ENCODE measurements around the gene KRT85.
"Not testable (repeated sequence)": the region's sequence is repeated elsewhere in the genome, so short reads cannot be mapped to it uniquely, and the experiment has no call there.

Gene KRT85

DNA sequence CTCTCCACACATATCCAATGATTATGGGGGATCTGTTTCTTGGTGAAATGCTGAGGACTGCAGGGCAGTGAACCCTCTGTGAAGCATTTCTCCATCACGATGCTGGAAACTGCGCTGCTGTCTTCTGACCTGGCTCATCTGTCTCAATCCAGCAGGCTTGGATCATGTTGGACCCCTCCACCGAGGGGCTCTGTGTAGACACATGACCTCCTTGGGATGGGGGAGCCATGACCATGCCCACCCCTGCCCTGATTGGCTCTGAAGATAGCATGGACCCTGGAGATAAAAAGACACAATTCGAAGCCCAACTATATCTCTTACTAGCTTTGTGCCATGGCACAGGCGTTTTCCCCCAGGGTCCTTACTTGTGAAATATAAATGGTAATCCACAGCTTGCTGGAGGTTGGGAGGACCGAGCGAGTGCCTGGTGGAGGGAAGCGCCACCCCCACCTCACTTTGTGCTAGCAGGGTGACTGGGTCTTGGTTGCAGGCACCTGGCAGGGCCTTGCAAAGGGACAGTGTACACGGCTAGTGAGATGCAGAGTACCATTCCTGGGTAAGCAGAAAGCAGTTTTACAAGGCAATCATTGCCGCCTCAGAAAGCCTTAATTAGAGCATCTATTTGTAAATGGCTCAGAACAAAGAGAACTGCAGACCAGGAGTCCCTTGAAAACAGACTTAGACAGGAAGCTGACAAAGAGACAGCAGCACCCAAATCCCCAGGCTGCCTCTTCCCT is 43.7 kb downstream of the KRT85 start:
- DNase-seq (ENCODE audit: low spot score), result no peak

DNA sequence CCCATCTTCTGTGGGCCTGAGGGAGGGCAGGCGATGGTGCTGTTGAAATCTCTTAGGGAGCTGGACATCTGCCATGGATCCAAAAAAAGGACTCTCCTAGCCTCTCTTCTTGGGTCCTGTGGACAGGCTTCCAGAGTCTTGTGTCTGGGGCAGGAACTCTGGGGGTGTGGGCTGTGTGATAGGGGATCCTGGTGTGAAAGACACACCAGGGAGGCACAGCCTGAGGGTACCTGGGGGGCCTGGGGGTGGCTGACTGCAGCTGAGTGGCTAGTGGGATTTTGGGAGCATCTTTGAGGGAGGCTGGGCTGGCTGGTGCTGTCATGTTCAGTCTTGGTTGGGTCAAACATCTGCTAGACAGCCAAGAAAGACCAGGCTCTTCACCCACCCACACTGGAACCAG is 44.3 kb downstream of the KRT85 start:
- DNase-seq (ENCODE audit: low spot score), result no peak

DNA sequence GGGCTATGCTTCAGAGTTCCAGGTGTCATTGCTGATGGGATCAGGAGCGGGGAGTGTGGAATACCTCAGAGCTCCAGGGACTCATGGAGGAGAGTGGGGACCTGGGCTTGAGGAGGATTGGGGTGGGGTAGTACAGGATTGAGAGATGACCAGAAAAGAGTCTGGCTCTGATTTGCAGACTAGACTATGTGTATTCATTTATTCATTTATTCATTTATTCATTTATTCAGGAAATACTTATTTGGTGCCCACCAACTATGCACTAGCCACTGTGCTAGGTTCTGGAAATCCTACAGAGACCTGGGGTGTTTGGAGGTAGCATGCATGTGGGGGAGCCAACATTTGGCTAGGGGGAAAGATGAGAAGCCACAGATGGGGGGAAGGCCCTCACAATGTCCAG is 45.2 kb downstream of the KRT85 start:
- no peak for DNase-seq (ENCODE audit: low spot score)

DNA sequence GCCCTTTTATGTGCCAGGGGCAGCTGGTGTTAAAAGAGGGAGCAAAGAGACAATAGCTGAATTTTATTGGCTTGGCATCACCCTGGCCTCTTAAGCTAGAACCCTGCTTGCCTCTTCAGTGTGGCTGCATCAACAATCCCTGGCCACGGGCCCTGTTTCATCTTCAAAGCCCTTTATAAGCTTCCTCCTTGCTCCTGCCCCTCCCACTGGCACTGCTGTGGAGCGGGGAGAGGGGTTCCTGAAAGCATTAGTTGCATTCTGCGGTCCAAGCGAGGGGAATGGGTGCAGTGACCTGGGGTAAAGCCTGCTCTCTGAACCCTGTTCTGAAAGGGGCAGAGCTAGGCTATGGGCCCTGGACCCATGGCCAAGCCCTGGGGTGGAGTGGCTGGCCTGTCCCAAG is 45.9 kb downstream of the KRT85 start:
- DNase-seq (ENCODE audit: low spot score), result no peak

DNA sequence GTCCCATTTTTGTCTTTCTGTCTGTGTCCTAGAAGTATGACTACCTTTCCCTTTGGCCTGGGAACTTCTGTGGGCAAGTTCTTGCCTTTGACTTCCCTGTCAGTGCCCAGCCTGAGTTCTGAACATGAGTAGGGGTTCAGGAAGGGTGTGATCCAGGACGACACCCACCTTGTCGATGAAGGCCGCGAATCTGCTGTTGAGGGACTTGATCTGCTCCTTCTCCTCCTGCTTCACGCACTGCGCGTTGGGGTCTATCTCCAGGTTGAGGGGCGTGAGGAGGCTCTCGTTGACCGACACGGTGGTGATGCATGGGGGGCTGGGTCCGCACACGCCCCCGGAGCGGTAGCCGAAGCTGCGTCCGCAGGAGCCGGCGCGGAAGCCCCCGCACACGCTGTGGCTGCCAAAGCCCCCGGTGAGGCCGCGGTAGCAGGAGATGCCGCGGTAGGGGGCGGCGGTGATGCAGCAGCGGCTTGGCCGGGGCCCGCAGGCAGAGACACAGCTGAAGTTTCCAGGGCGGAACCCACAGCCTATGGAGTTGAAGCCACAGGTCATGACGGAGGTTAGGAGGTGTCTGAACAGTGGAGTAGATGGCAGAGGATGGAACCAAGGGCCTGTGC is 46.4 kb downstream of the KRT85 start, which contains the start of gene KRT83:
Gene KRT83 (minus strand): TSS at position 615 of the 617 bp plus-strand sequence. CDS start 63 bp downstream, at position 552.
- no peak for DNase-seq (ENCODE audit: low spot score)

DNA sequence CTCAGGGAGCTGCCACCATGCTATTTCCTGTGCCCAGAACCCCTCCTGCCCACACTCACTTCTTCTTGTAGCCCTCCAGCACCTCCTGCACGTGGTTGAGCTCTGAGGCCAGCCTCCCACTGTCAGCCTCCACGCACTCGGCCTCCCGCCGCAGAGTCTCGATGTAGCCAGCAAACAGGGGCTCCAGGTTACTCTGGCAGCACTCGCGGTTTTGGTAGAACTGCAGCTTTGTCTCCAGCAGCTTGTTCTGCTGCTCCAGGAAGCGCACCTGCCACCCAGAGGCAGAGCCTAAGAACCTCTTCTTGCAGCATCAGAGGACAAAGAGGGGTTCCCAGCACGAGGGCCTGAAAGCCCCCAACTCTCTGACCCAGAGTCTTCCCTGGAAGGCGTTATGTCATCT is 48.2 kb downstream of the KRT85 start:
- DNase-seq (ENCODE audit: low spot score), result no peak

DNA sequence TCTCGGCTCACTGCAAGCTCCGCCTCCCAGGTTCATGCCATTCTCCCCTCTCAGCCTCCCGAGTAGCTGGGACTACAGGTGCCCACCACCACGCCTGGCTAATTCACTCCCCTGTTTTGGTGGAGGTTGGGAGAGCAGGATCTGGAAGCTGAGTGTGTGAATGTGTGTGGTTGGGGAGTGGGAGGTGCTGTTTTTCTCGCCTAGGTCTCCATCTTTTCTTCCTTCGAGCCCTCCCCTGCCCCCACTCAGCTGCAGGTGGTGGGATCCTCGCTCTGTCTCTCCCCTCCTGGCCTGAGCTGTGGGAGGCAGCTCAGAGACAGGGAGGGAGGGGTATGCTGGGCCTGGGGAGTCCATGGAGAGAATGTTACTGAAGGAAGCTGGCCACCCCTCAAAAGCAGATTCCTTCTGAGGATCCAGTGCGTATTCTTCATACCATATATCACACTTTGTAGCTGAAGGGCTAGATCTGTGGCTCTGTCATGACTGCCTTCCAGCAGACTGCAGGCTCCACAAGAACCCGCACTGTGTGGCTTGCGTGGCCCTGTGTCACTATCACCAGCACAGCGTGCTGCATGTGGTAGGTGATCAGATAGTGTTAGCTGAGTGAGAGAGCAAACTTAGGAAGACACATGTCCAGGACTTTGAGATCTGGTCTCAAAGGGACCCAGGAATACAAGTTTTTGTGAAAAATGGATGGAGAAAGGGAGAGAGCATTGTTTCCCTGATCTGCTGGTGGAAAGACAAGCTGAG is 48.9 kb downstream of the KRT85 start:
- no peak for DNase-seq (ENCODE audit: low spot score)

DNA sequence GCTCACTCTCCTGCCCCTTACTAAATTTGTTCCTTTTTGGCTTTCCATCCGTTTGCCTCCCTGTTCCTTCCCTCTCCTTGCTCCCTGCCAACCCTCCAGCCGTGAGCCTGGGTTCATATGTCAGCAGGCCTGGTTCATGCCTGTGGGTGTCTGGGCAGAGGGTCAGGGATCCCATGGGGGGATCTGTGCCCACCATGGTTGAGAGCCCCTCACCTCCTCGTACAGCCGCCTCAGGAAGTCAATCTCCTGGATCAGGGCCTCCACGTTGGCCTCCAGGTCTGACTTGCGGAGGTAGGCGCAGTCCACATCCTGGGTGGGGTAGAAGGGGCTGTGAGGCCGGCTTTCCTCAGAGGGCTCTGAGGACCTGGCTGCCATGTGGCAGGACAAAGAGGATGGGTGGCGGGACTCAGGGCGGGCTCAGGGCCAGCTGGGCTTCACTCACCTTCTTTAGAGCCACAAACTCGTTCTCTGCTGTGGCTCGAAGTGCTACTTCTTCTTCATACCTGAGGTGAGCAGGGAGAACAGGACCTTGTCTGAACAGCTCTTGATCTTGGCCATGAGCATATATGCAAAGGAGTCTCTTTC is 49.7 kb downstream of the KRT85 start:
- DNase-seq (ENCODE audit: low spot score), result no peak

DNA sequence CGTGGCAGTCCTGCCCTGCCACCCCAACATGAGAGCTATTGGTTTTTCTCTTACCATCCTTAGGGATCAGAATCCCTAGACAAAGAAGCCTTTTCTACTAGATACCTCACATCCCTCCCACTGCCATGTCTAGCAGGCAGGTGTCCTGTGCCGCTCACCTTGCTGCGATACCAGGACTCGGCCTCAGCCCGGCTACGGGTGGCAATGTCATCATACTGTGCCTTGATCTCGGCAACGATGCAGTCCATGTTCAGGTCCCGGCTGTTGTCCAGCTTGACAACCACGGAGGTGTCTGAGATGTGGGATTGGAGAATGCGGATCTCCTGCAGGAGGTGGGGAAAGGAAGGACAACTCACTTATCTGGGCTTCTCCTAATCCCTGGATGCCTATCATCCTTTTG is 50.6 kb downstream of the KRT85 start:
- no peak for DNase-seq (ENCODE audit: low spot score)

DNA sequence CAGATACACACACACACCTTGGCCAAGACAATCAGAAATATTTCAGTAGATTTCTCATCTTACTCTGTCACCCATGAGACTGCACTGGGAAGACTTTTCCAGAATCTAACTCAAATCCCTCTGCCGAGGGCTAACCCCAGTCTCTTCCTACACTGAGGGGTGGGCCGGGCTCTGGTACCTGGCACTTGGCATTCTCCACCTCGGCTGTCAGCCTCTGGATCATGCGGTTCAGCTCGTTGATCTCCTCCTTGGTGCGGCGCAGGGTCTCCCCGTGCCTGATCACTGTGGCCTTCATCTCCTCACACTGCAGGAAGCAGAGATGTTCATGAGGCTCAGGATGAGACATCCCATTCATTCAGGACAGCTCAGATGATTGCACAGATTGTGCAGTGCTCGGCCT is 51.0 kb downstream of the KRT85 start:
- DNase-seq (ENCODE audit: low spot score), result no peak

DNA sequence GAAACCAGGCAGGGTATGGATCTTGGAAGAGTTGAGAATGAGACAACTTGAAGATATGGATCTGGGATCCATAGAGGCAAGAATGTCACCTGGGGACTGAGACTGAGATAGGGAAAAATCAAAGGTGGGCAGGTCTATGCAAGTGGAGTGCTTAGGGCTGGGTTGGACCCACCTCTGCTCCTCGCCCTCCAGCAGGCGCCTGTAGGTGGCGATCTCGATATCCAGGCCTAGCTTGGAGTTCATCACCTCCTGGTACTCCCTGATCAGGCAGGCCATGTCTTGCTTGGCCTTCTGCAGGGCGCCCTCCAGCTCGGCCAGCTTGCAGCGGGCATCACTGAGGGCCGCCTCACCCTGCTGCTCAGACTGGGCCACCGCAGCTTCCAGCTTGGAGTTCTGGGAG is 51.6 kb downstream of the KRT85 start:
- not testable (repeated sequence) for DNase-seq (ENCODE audit: low spot score)

DNA sequence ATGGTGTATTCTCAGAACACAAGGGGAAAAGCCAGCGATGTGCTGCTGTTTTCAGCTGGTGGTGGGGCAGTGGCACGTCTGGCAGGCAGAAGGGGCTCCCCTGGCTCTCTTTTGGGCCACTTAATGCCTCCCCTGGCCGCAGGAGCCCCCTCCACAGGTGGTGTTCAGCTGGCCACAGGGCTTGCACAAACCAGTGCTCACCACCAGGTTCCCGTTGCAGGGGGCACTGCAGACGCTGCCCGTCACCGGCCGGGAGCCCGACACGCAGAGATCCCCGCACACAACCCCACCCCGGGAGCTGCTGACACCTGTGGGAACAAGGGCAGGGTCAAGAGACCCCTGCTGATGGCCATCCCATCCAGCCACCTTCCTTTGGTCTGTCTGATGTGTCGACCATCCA is 52.8 kb downstream of the KRT85 start:
- DNase-seq (ENCODE audit: low spot score), result no peak

DNA sequence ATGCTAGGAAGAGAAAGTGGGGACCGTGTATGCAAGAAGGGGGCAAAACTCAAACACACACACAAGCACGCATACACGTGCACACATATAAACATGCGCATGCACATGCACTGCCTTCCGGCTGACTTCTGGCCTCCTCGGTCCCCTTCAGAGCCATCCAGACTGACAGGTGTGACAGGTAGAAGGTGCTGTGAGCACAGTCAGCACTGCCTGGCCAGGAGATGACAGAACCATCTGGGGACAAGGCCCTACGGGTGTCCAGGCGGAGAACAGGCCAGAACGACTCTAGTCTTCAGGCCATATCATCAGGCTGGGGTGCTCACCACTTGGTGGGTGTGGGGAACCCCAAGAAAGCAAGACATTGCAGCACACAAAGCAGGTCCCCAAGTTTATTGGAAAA is 53.4 kb downstream of the KRT85 start:
- DNase-seq (ENCODE audit: low spot score), result no peak

DNA sequence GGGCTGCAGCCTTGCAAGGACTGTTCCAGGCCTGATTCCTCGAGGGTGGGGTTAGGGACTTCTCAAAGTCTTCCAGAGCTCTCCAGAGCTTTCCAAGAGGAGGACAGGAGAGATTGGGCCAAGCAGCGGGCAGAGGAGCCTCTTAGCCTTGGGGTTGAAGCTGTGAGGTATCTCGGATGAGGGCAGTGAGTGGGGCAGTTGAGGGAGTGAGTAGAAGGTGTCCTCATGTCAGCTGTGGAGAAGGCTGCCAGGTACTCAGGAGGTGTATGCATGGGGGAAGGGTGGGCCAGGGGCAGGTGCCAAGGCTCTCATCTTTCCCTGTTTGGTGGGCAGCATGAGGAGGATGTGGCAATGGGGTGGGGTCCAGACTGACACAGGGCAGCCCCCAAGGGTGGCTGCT is 53.8 kb downstream of the KRT85 start:
- no peak for DNase-seq (ENCODE audit: low spot score)

DNA sequence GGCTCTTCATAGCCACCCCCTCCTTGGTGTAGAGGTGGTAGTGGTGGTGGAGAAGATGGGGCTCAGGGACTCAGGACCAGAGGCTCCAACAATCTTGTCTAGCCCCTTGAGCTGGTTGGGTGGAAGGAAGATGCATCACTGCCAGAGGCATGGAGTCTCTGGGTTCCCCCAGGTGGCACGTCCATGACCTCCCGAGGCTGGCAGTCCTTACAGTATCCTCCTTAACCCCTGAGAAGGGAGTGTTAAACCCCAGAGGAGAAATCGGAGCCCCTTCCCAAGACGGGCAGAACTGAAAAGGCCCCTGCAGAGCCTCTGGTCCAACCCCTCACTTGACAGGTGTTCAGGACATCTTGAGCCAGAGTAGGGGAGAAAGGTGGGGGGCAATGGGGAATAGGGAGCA is 55.2 kb downstream of the KRT85 start:
- no peak for DNase-seq (ENCODE audit: low spot score)

DNA sequence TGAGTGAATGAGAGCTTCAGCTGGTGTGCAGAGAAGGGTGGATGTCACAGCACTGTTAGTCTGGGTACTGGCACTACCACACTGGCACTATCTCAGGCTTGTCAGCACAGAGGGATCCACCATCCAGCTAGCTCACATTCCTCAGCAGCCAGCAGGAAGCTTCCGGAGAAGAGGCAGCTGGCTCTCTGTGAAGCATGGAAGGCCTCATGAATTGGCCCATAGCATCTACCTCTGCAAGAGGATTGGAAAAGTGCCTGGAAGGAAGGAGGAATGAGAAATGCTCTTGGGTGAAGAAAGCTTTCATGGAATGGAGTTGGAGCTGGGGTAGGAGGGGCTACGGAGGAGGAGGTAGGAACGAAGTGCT is 56.0 kb downstream of the KRT85 start:
- DNase-seq (ENCODE audit: low spot score), result peak; percentile 54

DNA sequence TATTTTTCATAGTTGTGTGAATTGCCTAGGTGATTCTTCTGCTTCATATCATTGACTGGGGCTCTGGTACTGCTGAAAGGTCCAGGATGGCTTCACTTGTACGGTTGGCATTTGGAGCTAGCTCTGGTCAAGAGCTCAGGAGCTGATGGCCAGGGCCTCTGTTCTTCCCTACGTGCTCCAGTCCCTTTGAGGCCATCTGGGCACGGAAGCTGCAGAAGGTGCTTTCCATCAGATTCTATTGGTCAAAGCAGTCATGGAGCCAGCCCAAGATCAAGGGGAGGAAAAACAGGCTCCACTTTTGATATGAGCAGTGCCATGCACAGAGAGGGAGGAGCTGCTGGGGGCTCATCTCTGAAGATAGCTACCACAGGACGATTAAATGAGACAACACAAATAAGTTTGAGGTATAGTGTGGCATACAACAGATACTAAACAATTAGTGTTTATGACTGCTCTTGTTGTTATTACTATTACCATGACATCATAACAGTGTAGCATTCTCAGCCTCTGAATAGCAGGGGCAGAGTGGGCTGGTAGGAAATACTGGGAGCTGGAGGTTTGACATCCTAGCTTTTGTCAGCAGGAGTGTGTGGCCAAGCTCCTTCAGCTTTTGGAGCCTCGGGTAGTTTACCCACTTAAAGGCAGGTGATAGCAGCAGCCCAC is 56.5 kb downstream of the KRT85 start:
- DNase-seq (ENCODE audit: low spot score), result no peak
